CD4-positive, alpha-beta T cell treated with Interleukin-17A for 4 hours (primary cell): ENCODE measurements around the gene SLC6A6.

Experiments used
- DNase-seq: peaks from one replicate; pipeline ENCODE4 v3.0.0-alpha.2; 2020; ENCODE audit warnings: mixed read lengths

The SLC6A6 gene

GRCh38 chr3:14402304-14402811 lies at the start of gene SLC6A6:
Gene SLC6A6, plus strand, starts transcription at chr3:14402606. Its CDS starts 41,029 bp downstream, at chr3:14443635.
- DNase-seq: peak; percentile 99

DNA sequence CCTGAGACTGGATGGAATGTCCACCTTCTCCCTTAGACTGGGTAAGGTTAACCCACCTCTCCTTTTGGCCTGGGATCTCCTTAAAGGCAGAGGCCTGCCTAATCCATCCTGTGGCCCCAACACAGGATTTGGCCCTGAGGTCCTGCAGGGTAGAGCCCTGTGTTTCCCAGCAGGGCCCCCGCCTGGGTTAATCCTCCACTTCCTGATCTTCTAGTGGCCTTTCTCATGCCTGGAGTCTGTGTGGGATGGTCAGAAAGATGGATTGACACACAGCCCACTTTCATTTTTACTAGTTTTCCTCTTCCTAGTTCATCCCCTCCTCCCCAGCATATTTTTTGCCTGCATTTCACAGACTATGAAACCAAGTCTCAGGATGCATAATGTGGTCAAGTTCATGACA lies 48.9 kb upstream of the SLC6A6 start:
- DNase-seq: no peak

GRCh38 chr3:14357463-14357862 lies 44.9 kb upstream of the SLC6A6 start:
- no peak for DNase-seq

DNA sequence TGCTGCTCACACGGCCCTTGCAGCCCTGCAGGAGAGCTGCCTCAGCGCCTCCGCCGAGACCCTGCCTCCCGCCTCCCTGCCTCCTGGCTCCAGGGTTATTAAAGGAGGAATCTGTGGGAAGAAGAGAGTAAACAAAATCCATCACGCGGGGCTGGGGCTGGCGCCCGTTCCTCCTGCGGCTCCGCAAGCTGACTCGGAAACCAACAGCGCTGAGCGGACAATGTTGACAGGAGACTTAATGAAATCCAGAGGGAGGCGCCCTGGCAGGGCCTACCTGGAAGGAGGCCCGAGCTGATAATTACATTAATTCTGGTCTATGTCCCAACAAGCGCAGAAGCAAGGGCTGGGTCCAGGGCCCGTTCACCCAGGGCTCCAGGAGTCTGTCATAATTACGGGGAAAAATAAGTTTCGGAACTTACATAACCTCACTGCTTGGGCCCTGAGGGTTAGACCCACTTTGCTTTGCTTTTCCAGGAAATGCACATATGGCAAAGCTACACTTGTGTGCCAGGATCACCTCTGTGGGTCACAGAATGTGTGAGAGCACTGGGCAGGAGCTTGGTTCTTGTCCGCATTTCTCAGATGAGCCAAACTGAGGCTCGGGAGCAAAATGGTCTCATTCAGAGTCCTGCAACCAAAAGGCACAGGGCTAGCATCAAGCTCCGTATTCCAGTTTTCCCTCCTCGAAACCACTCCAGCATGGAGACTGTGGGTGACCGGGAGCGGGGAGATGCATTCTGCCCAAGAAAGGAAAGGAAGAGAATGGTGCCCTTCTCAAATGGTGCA lies 43.8 kb upstream of the SLC6A6 start:
- DNase-seq: no peak

GRCh38 chr3:14359348-14359747 lies 43.1 kb upstream of the SLC6A6 start:
- DNase-seq: no peak

DNA sequence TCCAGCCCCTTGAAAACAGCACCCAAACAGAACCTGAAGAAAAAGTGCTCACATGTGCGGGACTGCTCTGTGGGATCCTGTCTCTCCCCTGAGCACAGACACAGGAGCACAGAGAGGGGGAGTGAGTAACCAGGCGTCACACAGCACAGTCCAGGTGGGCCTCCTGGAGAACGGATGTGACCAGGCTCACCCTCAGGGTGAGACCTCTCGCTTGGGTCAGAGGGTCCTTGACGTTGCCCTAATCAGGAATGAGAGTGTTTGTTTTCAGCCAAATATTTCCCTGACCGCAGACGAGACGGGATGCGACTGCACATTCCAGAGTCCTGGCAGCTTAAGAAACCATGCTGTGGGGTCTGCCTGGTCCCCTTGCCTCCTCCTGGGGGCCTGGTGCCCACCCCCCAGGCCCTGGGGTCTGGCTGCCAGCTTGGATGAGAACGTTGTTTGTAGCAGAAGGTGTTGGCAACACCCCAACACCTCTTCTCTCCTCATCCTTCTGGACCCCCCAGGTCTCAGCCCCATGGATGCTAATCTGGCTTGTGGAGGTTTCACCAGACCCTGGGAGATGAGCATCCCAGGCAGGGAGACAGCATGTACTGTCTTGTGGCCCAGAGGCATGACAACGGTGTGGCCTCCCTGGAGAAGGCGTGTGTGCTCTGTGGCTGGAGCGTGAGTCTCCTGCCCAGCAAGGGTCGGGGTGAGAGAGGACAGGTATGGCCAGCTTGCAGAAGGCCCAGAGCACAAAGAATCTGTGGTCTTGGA lies 42.1 kb upstream of the SLC6A6 start:
- no peak for DNase-seq

DNA sequence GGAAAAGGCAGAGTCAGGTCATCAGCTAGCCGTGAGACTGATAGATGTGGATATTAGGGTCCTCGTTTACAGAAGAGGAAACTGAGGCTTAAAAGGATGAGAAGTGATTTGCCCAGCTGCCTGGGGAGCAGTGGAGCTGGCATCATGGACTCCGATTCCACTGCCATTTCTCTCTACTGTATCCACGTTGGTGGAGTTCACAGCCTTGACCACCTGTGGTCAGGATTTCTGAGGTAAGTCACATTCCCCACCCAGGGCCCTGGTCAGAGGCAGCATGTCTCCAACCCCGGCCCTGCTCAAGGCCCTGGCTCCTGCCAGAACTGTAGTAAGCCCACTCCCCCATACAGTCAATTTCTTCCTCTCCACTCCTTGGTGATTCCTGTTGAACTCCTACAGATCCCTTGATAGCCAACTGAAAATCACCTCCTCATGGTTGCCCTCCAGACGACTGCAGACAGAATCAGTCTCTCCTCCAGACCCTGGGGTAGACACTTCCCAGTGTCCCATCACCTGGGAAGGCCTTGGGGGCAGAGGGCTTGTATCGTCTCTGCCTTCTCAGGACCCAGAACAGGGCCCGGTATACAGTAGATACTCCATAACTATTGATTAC lies 41.2 kb upstream of the SLC6A6 start:
- no peak for DNase-seq

- DNase-seq: no peak
These were observed 39.5 kb upstream of the SLC6A6 start for GRCh38 chr3:14362890-14363289.

GRCh38 chr3:14363379-14363778 lies 39.0 kb upstream of the SLC6A6 start:
- no peak for DNase-seq

- DNase-seq: no peak
These were observed 38.4 kb upstream of the SLC6A6 start for GRCh38 chr3:14363991-14364390.

DNA sequence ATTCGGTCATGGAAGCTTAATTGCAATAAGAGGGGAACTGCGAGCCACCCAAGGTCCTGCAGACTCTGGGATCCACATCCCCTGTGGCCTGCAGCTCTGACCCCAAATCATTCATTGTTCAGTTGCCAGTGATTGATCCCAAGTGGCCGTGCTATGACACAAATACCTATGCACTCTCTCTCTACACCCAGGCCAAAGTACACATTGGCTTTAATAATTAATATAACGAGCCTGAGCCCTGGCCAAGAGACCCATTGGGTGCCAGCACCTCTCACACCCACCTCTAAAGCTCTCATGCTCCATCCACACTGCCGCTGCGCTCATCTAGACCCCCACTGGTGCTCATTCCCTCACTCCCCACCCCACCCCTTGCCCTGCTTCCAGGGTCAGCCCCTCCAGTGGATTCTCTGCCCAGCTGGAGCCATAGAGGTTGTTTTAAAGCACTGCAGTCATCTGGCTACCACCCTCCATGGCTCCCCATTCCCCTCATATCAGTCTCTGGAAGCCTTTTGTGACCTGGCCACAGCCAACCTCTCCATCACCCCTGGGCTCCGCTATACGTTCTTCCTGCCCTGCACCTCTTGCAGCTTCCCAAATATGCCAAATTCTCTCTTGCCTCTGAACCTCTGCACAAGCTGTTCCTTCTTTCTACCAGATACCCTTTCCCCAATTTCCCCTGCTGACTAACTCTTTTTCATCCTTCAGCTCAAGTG lies 37.7 kb upstream of the SLC6A6 start:
- DNase-seq: no peak

GRCh38 chr3:14366248-14366647 lies 36.2 kb upstream of the SLC6A6 start:
- DNase-seq: no peak

DNA sequence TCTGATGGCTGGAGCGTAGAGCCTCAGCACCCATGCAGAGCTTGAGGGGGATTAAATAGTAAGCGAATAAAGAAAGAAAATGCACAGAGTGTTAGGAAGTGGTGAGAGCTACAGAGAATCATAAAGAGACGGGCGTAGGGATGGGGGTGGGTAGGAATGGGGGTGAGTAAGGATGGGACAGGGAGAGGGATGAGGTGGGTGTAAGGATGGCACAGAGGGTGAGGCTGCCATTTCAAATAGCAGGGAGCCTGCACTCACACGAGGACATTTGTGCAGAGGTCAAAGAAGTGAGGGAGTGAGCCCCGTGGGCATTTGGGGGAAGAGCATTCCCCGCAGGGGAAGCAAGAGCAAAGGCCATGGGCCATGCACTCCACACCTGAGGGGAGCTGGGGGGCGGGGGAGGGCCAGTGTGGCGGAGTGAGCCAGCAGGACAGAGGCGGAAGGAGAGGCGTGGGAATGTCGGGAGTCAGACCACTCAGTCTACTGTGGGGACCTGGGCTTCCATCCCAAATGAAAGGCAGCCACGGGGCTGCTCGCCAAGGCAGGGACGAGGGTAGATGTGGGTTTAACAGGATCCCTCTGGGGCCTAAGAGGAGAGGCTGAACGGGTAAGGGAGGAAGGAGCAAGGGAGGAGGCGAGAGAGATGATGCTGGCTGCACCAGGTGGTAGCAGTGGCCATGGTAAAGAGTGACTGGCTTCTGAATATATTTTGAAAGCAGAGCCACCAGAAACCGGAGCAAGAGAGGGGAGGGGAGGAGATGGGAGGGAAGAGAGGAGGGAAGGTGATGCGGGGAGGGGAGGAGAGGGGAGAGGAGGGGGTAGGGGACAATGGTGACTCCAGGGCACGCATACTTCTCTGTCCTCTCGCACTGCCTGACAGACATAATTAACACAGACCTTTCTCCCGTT lies 35.2 kb upstream of the SLC6A6 start:
- DNase-seq: no peak

DNA sequence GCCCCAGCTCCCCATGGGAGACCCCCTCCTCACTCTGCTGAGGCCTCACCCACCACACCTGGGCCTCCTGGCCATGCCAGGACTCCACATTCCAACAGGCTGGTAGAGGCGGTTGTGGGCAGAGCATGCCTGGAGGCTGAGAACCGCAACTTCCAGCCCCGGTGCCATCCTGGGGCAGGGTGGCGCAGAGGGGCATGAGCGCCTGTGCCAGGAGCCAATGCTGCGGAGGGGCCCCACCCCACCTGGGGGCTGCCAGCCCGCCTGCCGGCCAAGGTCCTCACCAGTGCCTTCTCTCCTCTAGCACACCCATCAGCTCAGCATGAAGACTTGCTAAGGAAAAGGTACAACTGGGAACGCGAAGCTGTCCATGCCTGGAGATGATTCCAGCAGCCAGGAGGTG lies 34.3 kb upstream of the SLC6A6 start:
- DNase-seq: no peak

DNA sequence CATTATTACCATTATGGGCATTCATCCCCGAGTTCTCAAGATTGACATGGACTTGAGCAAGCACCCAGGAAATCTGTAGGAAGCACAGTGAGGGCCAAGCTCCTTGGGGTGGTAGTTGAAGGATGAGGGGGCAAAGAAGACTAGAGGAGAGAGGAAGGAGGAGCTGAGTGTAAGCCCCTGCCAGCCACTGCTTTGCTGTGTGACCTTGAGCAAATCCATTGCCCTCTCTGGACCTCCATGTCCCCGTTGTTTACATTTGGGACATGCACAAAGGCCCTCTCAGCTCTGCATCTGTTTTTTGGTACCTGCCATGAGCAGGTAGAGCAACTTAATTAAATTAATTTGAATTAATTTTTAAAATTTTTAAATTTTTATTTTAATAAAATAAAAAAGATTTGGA lies 33.5 kb upstream of the SLC6A6 start:
- DNase-seq: no peak

DNA sequence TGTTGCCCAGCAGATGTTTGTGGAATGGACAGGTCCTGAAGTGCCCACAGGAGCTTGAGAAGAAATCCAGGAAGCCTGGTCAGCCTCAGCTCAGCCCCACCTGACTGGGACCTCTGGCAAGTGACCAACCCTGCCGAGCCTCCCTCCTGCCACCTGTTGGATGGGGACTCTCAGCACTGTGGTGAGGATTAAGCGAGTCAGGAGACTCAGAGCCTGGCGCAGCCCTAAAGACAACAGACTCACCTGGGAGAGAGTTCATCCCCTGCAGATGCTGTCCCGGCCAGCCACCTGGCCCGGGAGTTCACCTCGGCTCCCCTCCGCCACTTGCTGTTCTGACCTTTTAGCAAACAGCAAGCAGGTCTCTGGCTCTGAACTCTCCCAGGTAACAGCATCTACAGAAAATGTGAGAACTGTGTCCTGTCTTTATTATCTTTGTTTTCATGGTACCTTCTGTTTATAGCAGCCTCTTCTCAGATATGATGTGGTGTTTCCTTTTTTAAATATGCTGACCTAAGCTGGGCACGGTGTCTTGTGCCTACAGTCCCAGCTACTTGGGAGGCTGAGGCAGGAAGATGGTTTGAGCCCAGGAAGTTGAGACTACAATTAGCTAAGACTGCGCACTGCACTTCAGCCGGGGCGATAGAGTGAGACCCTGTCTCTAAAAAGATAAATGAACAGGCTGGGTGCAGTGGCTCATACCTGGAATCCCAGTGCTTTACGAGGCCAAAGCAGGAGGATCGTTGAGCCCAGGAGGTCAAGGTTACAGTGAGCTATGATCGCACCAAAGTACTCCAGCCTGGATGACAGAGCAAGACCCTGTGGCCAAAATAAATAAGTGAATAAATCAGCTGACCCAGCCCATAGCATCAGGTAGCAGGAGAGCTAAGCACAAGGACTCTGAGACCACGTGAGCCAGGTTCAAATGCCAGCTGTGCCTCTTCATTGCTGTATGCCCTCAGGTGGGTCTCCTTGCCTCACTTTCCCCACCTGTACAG lies 32.4 kb upstream of the SLC6A6 start:
- DNase-seq: no peak

DNA sequence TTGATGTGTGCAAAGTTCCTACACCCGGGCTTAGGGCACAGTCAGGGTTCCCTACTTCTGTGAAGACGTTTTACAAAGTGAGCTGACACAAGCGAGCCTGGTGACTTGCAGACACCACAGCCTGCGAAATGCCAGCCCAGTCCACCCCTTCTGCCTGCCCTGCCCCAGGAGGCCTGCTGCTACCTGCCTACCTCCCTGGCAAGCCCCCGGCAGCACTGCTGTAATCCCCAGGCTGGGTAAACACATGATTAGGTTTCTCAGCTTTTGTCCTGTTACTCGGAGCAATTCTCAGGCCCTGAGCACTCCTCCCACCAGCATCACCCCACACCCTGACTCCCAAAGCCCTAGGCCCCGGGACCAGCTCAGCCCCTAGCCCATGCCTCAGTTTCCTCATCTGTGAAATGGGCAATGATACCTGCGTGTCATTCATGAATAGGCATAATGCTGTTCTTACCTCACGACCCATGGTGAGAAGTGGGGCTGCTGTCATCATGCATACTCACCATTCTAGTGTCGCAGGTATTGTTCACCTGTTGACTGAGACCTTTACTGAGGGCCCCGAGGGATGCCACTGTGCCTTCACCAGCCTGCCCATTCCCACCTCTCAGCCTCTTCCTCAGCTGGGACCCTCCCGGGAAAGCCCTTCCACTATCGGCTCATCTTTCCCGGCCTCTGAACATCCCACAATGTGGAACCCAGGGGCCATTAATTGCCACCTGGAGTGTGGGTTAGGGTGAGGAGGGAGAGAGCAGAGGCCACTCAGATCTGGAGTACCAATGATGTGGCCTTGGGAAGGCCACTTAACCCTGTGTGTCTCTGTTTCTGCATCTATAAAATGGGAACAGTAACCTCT lies 31.5 kb upstream of the SLC6A6 start:
- no peak for DNase-seq

- no peak for DNase-seq
These were observed 30.6 kb upstream of the SLC6A6 start for GRCh38 chr3:14371573-14372474.

- DNase-seq: no peak
These were observed 29.8 kb upstream of the SLC6A6 start for GRCh38 chr3:14372587-14372986.
